B cell (primary cell): Measurements from ENCODE around the gene AQP11. TPM values are rescaled to one million over a fixed set of nuclear protein-coding genes. Genes with fewer than 3 reads are reported as not detected.

Experiments used
- ATAC-seq: fragments of 200-7000 bp; cut with Tn5 transposase; one replicate; pipeline ENCODE4 v1.10.0; 2021; ENCODE audit warnings: low read depth, mild to moderate bottlenecking, moderate number of reproducible peaks, moderate library complexity
- CTCF ChIA-PET: fragments of 350-600 bp; sonication (Branson Sonifier 250); formaldehyde crosslinking; loops from one replicate; lab custom pipeline; 2021; ENCODE audit warnings: antibody characterized with exemption, inconsistent platforms; lab: Charles Lee
- POLR2A ChIA-PET: fragments of 350-600 bp; sonication (Branson Sonifier 250); formaldehyde crosslinking; loops from one replicate; lab custom pipeline; 2021; ENCODE audit warnings: antibody characterized with exemption; lab: Charles Lee
- DNase-seq: peaks from one replicate; pipeline ENCODE4 v3.0.0; 2013
- H2AFZ ChIP-seq: 2 replicates; pipeline ENCODE4 v1.6.1; 2012; ENCODE audit warnings: mild to moderate bottlenecking, low read depth, low read length; ENCODE audit not compliant: insufficient read depth, poor library complexity, severe bottlenecking
- H3K27ac ChIP-seq, 2 donors: 1 replicate in 1 of 2; 2 replicates in 1 of 2; pipeline ENCODE4 v1.5.1; 2012 to 2013; ENCODE audit warnings: low read length in 2 of 2, mild to moderate bottlenecking in 2 of 2, moderate library complexity in 1 of 2
- H3K27me3 ChIP-seq, 4 experiments: fragments of 200-600 bp in 1 of 4; sonication (generic) in 1 of 4; replicated peaks in 1 of 4; 1 replicate in 2 of 4; 2 replicates in 2 of 4; pipeline versions ENCODE4 v1.6.1 to v1.7.0; 2013 to 2016; ENCODE audit warnings: low read length in 3 of 4, mild to moderate bottlenecking in 2 of 4, mixed read lengths in 1 of 4, moderate library complexity in 1 of 4; ENCODE audit not compliant: insufficient read depth in 4 of 4, control insufficient read depth in 3 of 4; ENCODE audit errors: control extremely low read depth in 1 of 4
- H3K36me3 ChIP-seq, 2 experiments: replicated peaks in 1 of 2; 1 replicate in 1 of 2; 2 replicates in 1 of 2; pipeline versions ENCODE4 v1.6.1 to v1.7.1; 2013; ENCODE audit warnings: low read length in 1 of 2; ENCODE audit not compliant: insufficient read depth in 2 of 2, control insufficient read depth in 1 of 2; ENCODE audit errors: control extremely low read depth in 1 of 2, extremely low read depth in 1 of 2
- H3K4me1 ChIP-seq, 2 donors: fragments of 200-600 bp in 1 of 2; sonication (generic) in 1 of 2; 1 replicate in 1 of 2; 2 replicates in 1 of 2; pipeline versions ENCODE4 v1.5.1 to v1.6.1; 2013 to 2017; ENCODE audit warnings: low read length in 2 of 2; ENCODE audit not compliant: control insufficient read depth in 2 of 2, insufficient read depth in 2 of 2
- H3K4me2 ChIP-seq: replicated peaks from 2 replicates; pipeline ENCODE3; 2012; ENCODE audit warnings: mild to moderate bottlenecking, low read depth, low read length; ENCODE audit not compliant: poor library complexity, severe bottlenecking
- H3K4me3 ChIP-seq, 5 experiments: fragments of 200-600 bp in 1 of 5; sonication (generic) in 1 of 5; 1 replicate in 3 of 5; 2 replicates in 2 of 5; pipeline versions ENCODE4 v1.5.1 to v1.7.0; 2011 to 2016; ENCODE audit warnings: low read length in 4 of 5, mild to moderate bottlenecking in 4 of 5, low read depth in 2 of 5, control low read depth in 1 of 5, moderate library complexity in 1 of 5; ENCODE audit not compliant: insufficient read depth in 1 of 5; ENCODE audit errors: control extremely low read depth in 1 of 5, extremely low read depth in 1 of 5
- H3K79me2 ChIP-seq: fragments of 200-600 bp; sonication (generic); one replicate; pipeline ENCODE4 v1.6.0; 2016; ENCODE audit warnings: low read length; ENCODE audit not compliant: control insufficient read depth, insufficient read depth
- H3K9ac ChIP-seq: fragments of 200-600 bp; sonication (generic); 2 replicates; pipeline ENCODE4 v1.6.1; 2017; ENCODE audit warnings: mild to moderate bottlenecking, low read length, moderate library complexity
- H3K9me3 ChIP-seq, 3 donors: one replicate each; pipeline versions ENCODE4 v1.6.1 to v1.7.1; 2013; ENCODE audit warnings: low read length in 2 of 3; ENCODE audit not compliant: control insufficient read depth in 2 of 3, insufficient read depth in 1 of 3; ENCODE audit errors: control extremely low read depth in 1 of 3
- H4K20me1 ChIP-seq: 2 replicates; pipeline ENCODE4 v1.6.0; 2012; ENCODE audit warnings: mild to moderate bottlenecking, low read length; ENCODE audit not compliant: insufficient read depth, control insufficient read depth, poor library complexity, severe bottlenecking
- H3K27ac Mint-ChIP-seq: one replicate; pipeline ENCODE4 v1.8.0; 2021; ENCODE audit warnings: mixed read lengths
- H3K27me3 Mint-ChIP-seq: one replicate; pipeline ENCODE4 v1.8.0; 2021; ENCODE audit warnings: mixed read lengths
- H3K4me1 Mint-ChIP-seq: one replicate; pipeline ENCODE4 v1.8.0; 2021; ENCODE audit warnings: mixed read lengths
- H3K4me3 Mint-ChIP-seq: one replicate; pipeline ENCODE4 v1.8.0; 2021; ENCODE audit warnings: mixed read lengths
- H3K9me3 Mint-ChIP-seq: one replicate; pipeline ENCODE4 v1.8.0; 2022; ENCODE audit warnings: mixed read lengths; ENCODE audit not compliant: insufficient read depth
- CTCF ChIP-seq: fragments of 200-600 bp; IDR thresholded peaks from one replicate; pipeline ENCODE4 v1.8.0; 2022; ENCODE audit warnings: antibody characterized with exemption, mild to moderate bottlenecking
- EZH2 ChIP-seq: IDR thresholded peaks from 2 replicates; pipeline ENCODE4 v1.6.1; 2012; ENCODE audit warnings: borderline replicate concordance, low read depth, mild to moderate bottlenecking, moderate library complexity, low read length; ENCODE audit not compliant: insufficient read depth, poor library complexity, severe bottlenecking
- WGBS: methylation state at CpG from one replicate; pipeline ENCODE4 v1.1.5; 2013; ENCODE audit warnings: missing lambda C conversion rate; ENCODE audit not compliant: insufficient coverage; 5-methylcytosine and 5-hydroxymethylcytosine counted together
- intact Hi-C: fragments of 100-400 bp; cut with micrococcal nuclease; formaldehyde crosslinking; loops from one replicate; pipeline ENCODE4 v1.10.0; 2022
- polyA plus RNA-seq: library from polyadenylated mRNA; depleted of rRNA; stranded (reverse); fragments of >200 nt; gene quantifications from 2 replicates; pipeline ENCODE4 v1.2.3, GENCODE V29; 2012
- total RNA-seq, 2 donors: library from RNA; stranded (reverse); fragments of 120-200 nt in 1 of 2; gene quantifications; 1 replicate in 1 of 2; 2 replicates in 1 of 2; pipeline versions ENCODE4 v1.2.3 to v1.2.4, GENCODE V29; 2013 to 2022

AQP11 gene
- total and polyA plus RNA-seq, 2 donors (not counting 1 experiment from before 2014, with no cell fraction given), result 0.19 to 0.47 TPM

- Histone ChIP-seq H3K79me2 (no peaks in the 10 kb centered on the region), H3K27me3 (peaks cover 0 to 7% (median 0%) of the 10 kb centered on the region in 4 experiments), H3K4me3 (no peak overlapping the region), H3K27ac (no peak overlapping the region), H3K4me2 (no peak overlapping the region), H2AFZ (no peak overlapping the region), H3K4me1 (no peaks in the 10 kb centered on the region), H3K9me3 (peaks cover 0 to 3% (median 2%) of the 10 kb centered on the region in 3 donors), H3K9ac (no peak overlapping the region), H4K20me1 (no peaks in the 10 kb centered on the region), H3K36me3 (no peaks in the 10 kb centered on the region)
- POLR2A ChIA-PET, result no interaction called here
- CTCF ChIA-PET, result no interaction called here
- Mint-ChIP-seq H3K9me3 (no peaks in the 10 kb centered on the region), H3K4me3 (no peak overlapping the region), H3K27me3 (peaks cover 15% of the 10 kb centered on the region), H3K4me1 (no peaks in the 10 kb centered on the region), H3K27ac (no peak overlapping the region)
- intact Hi-C loops, result no loop called here
- 100% methylated on average over 1 of the region's 1 CpG for WGBS
- no peak for ATAC-seq
- no peak for DNase-seq
- TF ChIP-seq EZH2 (no peak), CTCF (no peak)
Measured at GRCh38 chr11:77644887-77645286, 55.1 kb downstream of the AQP11 start.

GRCh38 chr11:77647654-77648305 is 58.0 kb downstream of the AQP11 start:
- intact Hi-C loops, result no loop called here
- Histone ChIP-seq H3K4me3 (no peak overlapping the region), H3K9me3 (no peaks in the 10 kb centered on the region), H3K79me2 (no peaks in the 10 kb centered on the region), H3K4me1 (no peaks in the 10 kb centered on the region), H3K27me3 (peaks cover 0 to 7% (median 0%) of the 10 kb centered on the region in 4 experiments), H2AFZ (no peak overlapping the region), H3K36me3 (no peaks in the 10 kb centered on the region), H3K27ac (no peak overlapping the region), H3K9ac (no peak overlapping the region), H3K4me2 (no peak overlapping the region), H4K20me1 (no peaks in the 10 kb centered on the region)
- TF ChIP-seq CTCF (no peak), EZH2 (no peak)
- Mint-ChIP-seq H3K27me3 (peaks cover 15% of the 10 kb centered on the region), H3K4me1 (no peaks in the 10 kb centered on the region), H3K27ac (no peak overlapping the region), H3K9me3 (no peaks in the 10 kb centered on the region), H3K4me3 (no peak overlapping the region)
- ATAC-seq, result no peak
- 80% methylated on average over 1 of the region's 3 CpGs for WGBS
- ChIA-PET CTCF (no interaction called here), POLR2A (no interaction called here)
- DNase-seq, result no peak
